H9 (cell line): ENCODE data around the gene GPR161. TPM values are rescaled to one million over a fixed set of nuclear protein-coding genes. Genes with fewer than 3 reads are reported as not detected.

Source experiments
- DNase-seq: peaks from one replicate; pipeline ENCODE4 v3.0.0-alpha.2; 2017
- H2AFZ ChIP-seq: one replicate; pipeline ENCODE4 v1.6.1; 2013; ENCODE audit warnings: mild to moderate bottlenecking, low read length, control low read depth, moderate library complexity
- H2AK5ac ChIP-seq: 2 replicates; pipeline ENCODE4 v1.6.1; 2013; ENCODE audit warnings: low read length, control low read depth, mixed read lengths; ENCODE audit not compliant: insufficient read length
- H2BK120ac ChIP-seq: one replicate; pipeline ENCODE4 v1.6.1; 2013; ENCODE audit warnings: low read depth, mild to moderate bottlenecking, low read length, control low read depth, inconsistent platforms; ENCODE audit not compliant: poor library complexity, severe bottlenecking
- H2BK12ac ChIP-seq: 2 replicates; pipeline ENCODE4 v1.6.1; 2013; ENCODE audit warnings: low read length, control low read depth, mixed read lengths, low read depth; ENCODE audit not compliant: insufficient read length
- H2BK15ac ChIP-seq: 2 replicates; pipeline ENCODE4 v1.6.1; 2013; ENCODE audit warnings: low read depth, low read length, control low read depth
- H2BK20ac ChIP-seq: one replicate; pipeline ENCODE4 v1.6.1; 2013; ENCODE audit warnings: low read depth, mild to moderate bottlenecking, low read length, control low read depth, inconsistent platforms; ENCODE audit not compliant: poor library complexity, severe bottlenecking
- H2BK5ac ChIP-seq: 2 replicates; pipeline ENCODE4 v1.6.1; 2013; ENCODE audit warnings: low read length, control low read depth, mixed read lengths; ENCODE audit not compliant: insufficient read length
- H3K14ac ChIP-seq: 2 replicates; pipeline ENCODE4 v1.6.1; 2013; ENCODE audit warnings: low read length, control low read depth; ENCODE audit not compliant: insufficient read depth
- H3K18ac ChIP-seq: 2 replicates; pipeline ENCODE4 v1.6.1; 2013; ENCODE audit warnings: low read depth, mild to moderate bottlenecking, mixed read lengths, low read length, control low read depth; ENCODE audit not compliant: insufficient read length
- H3K23ac ChIP-seq: 2 replicates; pipeline ENCODE4 v1.6.1; 2013; ENCODE audit warnings: low read length, control low read depth, mixed read lengths, low read depth; ENCODE audit not compliant: insufficient read length
- H3K23me2 ChIP-seq: 2 replicates; pipeline ENCODE4 v1.6.1; 2013; ENCODE audit warnings: low read depth, mild to moderate bottlenecking, mixed read lengths, low read length, control low read depth; ENCODE audit not compliant: insufficient read length, poor library complexity, severe bottlenecking
- H3K27ac ChIP-seq: 2 replicates; pipeline ENCODE4 v1.5.1; 2013; ENCODE audit warnings: low read length, control low read depth, mixed read lengths, low read depth; ENCODE audit not compliant: insufficient read length
- H3K27me3 ChIP-seq: 2 replicates; pipeline ENCODE4 v1.6.1; 2013; ENCODE audit warnings: low read length, control low read depth, inconsistent platforms; ENCODE audit not compliant: insufficient read depth
- H3K4ac ChIP-seq: 2 replicates; pipeline ENCODE4 v1.6.1; 2013; ENCODE audit warnings: low read depth, mild to moderate bottlenecking, control low read depth, inconsistent platforms, low read length, moderate library complexity
- H3K4me1 ChIP-seq: 2 replicates; pipeline ENCODE4 v1.6.1; 2013; ENCODE audit warnings: low read length, control low read depth, inconsistent platforms; ENCODE audit not compliant: insufficient read depth
- H3K4me2 ChIP-seq: 2 replicates; pipeline ENCODE4 v1.6.1; 2013; ENCODE audit warnings: low read length, control low read depth, mixed read lengths; ENCODE audit not compliant: insufficient read length, insufficient read depth
- H3K56ac ChIP-seq: 2 replicates; pipeline ENCODE4 v1.6.1; 2013; ENCODE audit warnings: low read depth, mild to moderate bottlenecking, mixed read lengths, low read length, control low read depth; ENCODE audit not compliant: insufficient read length
- H3K79me1 ChIP-seq: 2 replicates; pipeline ENCODE4 v1.6.1; 2013; ENCODE audit warnings: low read depth, mild to moderate bottlenecking, moderate library complexity, low read length, control low read depth, inconsistent platforms; ENCODE audit not compliant: insufficient read depth, poor library complexity, severe bottlenecking
- H3K79me2 ChIP-seq: 2 replicates; pipeline ENCODE4 v1.6.1; 2013; ENCODE audit warnings: low read length, control low read depth, inconsistent platforms; ENCODE audit not compliant: insufficient read depth
- H3K9ac ChIP-seq: 2 replicates; pipeline ENCODE4 v1.6.1; 2013; ENCODE audit warnings: low read length, control low read depth, mixed read lengths; ENCODE audit not compliant: insufficient read length; ENCODE audit errors: extremely low read depth
- H3K9me3 ChIP-seq: one replicate; pipeline ENCODE4 v1.6.1; 2013; ENCODE audit warnings: low read depth, low read length, inconsistent platforms; ENCODE audit not compliant: control insufficient read depth
- H3T11ph ChIP-seq: one replicate; pipeline ENCODE4 v1.6.1; 2013; ENCODE audit warnings: mild to moderate bottlenecking, low read length, control low read depth, inconsistent platforms
- H4K20me1 ChIP-seq: one replicate; pipeline ENCODE4 v1.6.1; 2013; ENCODE audit not compliant: control insufficient read depth, insufficient read length, insufficient read depth
- H4K5ac ChIP-seq: 2 replicates; pipeline ENCODE4 v1.6.1; 2013; ENCODE audit warnings: low read depth, mild to moderate bottlenecking, mixed read lengths, low read length, control low read depth; ENCODE audit not compliant: insufficient read length
- H4K8ac ChIP-seq: replicated peaks from 2 replicates; pipeline ENCODE4 v1.6.1; 2013; ENCODE audit warnings: low read length, control low read depth, mixed read lengths, low read depth; ENCODE audit not compliant: insufficient read length
- H4K91ac ChIP-seq: 2 replicates; pipeline ENCODE4 v1.6.1; 2013; ENCODE audit warnings: low read depth, mild to moderate bottlenecking, moderate library complexity, mixed read lengths, low read length, control low read depth; ENCODE audit not compliant: insufficient read length
- H3K27ac Mint-ChIP-seq, 3 experiments: 2 replicates in 2 of 3; 3 replicates in 1 of 3; pipeline ENCODE4 v1.8.0; 2020 to 2021; ENCODE audit warnings: mixed read lengths in 3 of 3, mild to moderate bottlenecking in 1 of 3, moderate library complexity in 1 of 3
- H3K27me3 Mint-ChIP-seq: 2 replicates; pipeline ENCODE4 v1.8.0; 2021; ENCODE audit warnings: low read depth, mild to moderate bottlenecking, moderate library complexity, mixed read lengths
- H3K36me3 Mint-ChIP-seq, 3 experiments: 2 replicates in 2 of 3; 3 replicates in 1 of 3; pipeline ENCODE4 v1.8.0; 2020 to 2021; ENCODE audit warnings: low read depth in 3 of 3, mixed read lengths in 3 of 3; ENCODE audit not compliant: insufficient read depth in 1 of 3
- H3K4me1 Mint-ChIP-seq, 2 experiments: 2 replicates each; pipeline ENCODE4 v1.8.0; 2020; ENCODE audit warnings: mixed read lengths in 2 of 2
- H3K4me3 Mint-ChIP-seq, 2 experiments: 2 replicates in 1 of 2; 3 replicates in 1 of 2; pipeline ENCODE4 v1.8.0; 2020 to 2021; ENCODE audit warnings: mild to moderate bottlenecking in 2 of 2, mixed read lengths in 2 of 2, moderate library complexity in 1 of 2
- H3K9me3 Mint-ChIP-seq, 2 experiments: 2 replicates in 1 of 2; 3 replicates in 1 of 2; pipeline ENCODE4 v1.8.0; 2020; ENCODE audit warnings: mild to moderate bottlenecking in 2 of 2, mixed read lengths in 2 of 2, moderate library complexity in 1 of 2
- CTCF ChIP-seq: fragments of 200-600 bp; sonication (generic); conservative IDR thresholded peaks from 3 replicates; pipeline ENCODE4 v1.8.0; 2021; ENCODE audit warnings: antibody characterized with exemption, mild to moderate bottlenecking
- WGBS: extraction: QIAGEN DNeasy Blood & Tissue Kit; methylation state at CpG from one replicate; pipeline ENCODE4 v1.1.7; 2013; ENCODE audit warnings: missing lambda C conversion rate, low lambda C conversion rate, mixed read lengths; ENCODE audit not compliant: insufficient read length; ENCODE audit errors: extremely low coverage; 5-methylcytosine and 5-hydroxymethylcytosine counted together
- total RNA-seq: library from RNA; stranded (reverse); gene quantifications from 2 replicates; pipeline ENCODE4 v1.2.1, GENCODE V29; 2021

GPR161 gene
- total RNA-seq, 1 experiment from 2014 or later = 10.6 TPM

- Histone ChIP-seq H3K23me2 (no peaks in the 10 kb centered on the region), H3K79me1 (no peaks in the 10 kb centered on the region), H3K14ac (no peak overlapping the region), H3K56ac (no peak overlapping the region), H2BK20ac (no peak overlapping the region), H3K9me3 (no peaks in the 10 kb centered on the region), H2AK5ac (no peak overlapping the region), H2AFZ (no peak overlapping the region), H4K8ac (no peak overlapping the region), H4K5ac (no peak overlapping the region), H3K27ac (no peak overlapping the region), H4K91ac (no peak overlapping the region), H3K4me2 (no peak overlapping the region), H4K20me1 (no peaks in the 10 kb centered on the region), H2BK15ac (no peak overlapping the region), H3K4ac (no peak overlapping the region), H3K18ac (no peak overlapping the region), H3K23ac (no peak overlapping the region), H2BK5ac (no peak overlapping the region), H3K9ac (no peak overlapping the region), H3K4me1 (no peaks in the 10 kb centered on the region), H2BK120ac (no peak overlapping the region), H3T11ph (no peak overlapping the region), H3K79me2 (no peaks in the 10 kb centered on the region), H3K27me3 (no peaks in the 10 kb centered on the region), H2BK12ac (no peak overlapping the region)
- H3K9me3 Mint-ChIP-seq = peaks cover 0 to 3% of the 10 kb centered on the region in 2 experiments; a peak in 1 of 5 replicates
- no peak overlapping the region for H3K4me3 Mint-ChIP-seq
- H3K27me3 Mint-ChIP-seq = no peaks in the 10 kb centered on the region; the same call in 1 of the 2 replicates
- WGBS = no CpG with 5 or more reads among the region's 3 CpGs
- no peaks in the 10 kb centered on the region for H3K4me1 Mint-ChIP-seq
- H3K27ac Mint-ChIP-seq = no peak overlapping the region
- no peaks in the 10 kb centered on the region for H3K36me3 Mint-ChIP-seq
- TF ChIP-seq CTCF = no peak
- no peak for DNase-seq
Observed at GRCh38 chr1:168172250-168172915, 35.7 kb upstream of the GPR161 start.
